ENCODE measurements around the gene HAUS8. TPM values are rescaled to one million over a fixed set of nuclear protein-coding genes. Genes with fewer than 3 reads are reported as not detected.

Gene HAUS8
- total and polyA plus RNA-seq, 2 of the 13 experiments (the other 11 are each of a cell fraction or from before 2014, with no cell fraction given) = 7.8 to 17.5 TPM

DNA sequence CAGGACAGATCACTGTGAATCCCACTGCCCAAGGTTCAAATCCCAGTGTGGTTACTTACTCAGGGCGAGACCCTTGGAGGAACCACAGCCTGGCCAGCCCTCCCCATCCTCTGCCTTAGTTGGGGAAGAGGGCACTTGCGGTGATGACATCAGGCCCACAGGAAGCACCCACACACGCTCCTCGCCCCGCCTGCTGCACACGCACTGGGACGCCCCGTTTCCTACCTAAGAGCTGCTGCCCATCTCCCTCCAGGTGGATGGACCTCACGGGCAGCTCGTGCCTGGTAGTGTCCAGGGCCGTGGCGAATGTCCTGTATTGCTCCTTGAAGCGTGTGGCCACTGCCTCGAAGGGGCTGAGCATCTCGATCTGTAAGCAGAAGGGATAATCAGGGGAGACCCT lies 19.6 kb downstream of the HAUS8 start:
- WGBS (ENCODE audit: low lambda C conversion rate) = over 99% methylated on average over 14 of the region's 15 CpGs
- no peaks in the 10 kb centered on the region for H3K4me1 ChIP-seq (ENCODE audit: insufficient read depth, low read length)
- H3K27ac ChIP-seq (ENCODE audit: extremely low read length, insufficient read depth, low read length) = no peak overlapping the region
- H4K20me1 ChIP-seq (ENCODE audit: insufficient read depth, low read length) = no peaks in the 10 kb centered on the region
- FAIRE-seq = no peak
- H3K9me3 ChIP-seq (ENCODE audit: low read length) = no peaks in the 10 kb centered on the region
- ChIA-PET POLR2A (no interaction called here), CTCF (ENCODE audit: low intra/inter-chr PET ratio, low total read pairs) (no interaction called here)
- TF ChIP-seq ZBTB8A (CRISPR knock-in tag; IDR thresholded peaks at IDR 0.05; ENCODE audit: borderline replicate concordance, low read depth) = no peak
- TF ChIP-seq, protein P1, sequence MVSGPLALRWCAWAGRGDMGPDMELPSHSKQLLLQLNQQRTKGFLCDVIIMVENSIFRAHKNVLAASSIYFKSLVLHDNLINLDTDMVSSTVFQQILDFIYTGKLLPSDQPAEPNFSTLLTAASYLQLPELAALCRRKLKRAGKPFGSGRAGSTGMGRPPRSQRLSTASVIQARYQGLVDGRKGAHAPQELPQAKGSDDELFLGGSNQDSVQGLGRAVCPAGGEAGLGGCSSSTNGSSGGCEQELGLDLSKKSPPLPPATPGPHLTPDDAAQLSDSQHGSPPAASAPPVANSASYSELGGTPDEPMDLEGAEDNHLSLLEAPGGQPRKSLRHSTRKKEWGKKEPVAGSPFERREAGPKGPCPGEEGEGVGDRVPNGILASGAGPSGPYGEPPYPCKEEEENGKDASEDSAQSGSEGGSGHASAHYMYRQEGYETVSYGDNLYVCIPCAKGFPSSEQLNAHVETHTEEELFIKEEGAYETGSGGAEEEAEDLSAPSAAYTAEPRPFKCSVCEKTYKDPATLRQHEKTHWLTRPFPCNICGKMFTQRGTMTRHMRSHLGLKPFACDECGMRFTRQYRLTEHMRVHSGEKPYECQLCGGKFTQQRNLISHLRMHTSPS (CRISPR knock-in tag; IDR thresholded peaks at IDR 0.05; ENCODE audit: low read depth) = no peak
- TF ChIP-seq SYNCRIP (IDR thresholded peaks at IDR 0.05; ENCODE audit: insufficient read depth, low read depth, low read length) = no peak
- no peak for TF ChIP-seq MLLT10 (CRISPR knock-in tag; IDR thresholded peaks at IDR 0.05)
- intact Hi-C loops (cut with micrococcal nuclease; ENCODE audit: unreplicated experiment) = no loop called here
- BruUV-seq (replicated peaks) = no TSS peak
- no peaks in the 10 kb centered on the region for H3K79me2 ChIP-seq (ENCODE audit: insufficient read depth, low read length)
- H3K36me3 ChIP-seq (replicated peaks in 1 of 2; ENCODE audit: control insufficient read depth in 1 of 2, insufficient read depth in 2 of 2, low read length in 2 of 2) = peaks cover 29 to 63% of the 10 kb centered on the region in 2 experiments
- in situ Hi-C loops (cut with HindIII; ENCODE audit: extremely low pct_ligation_motif_present, low pct_unique_long_range_greater_than_20kb) = loop anchor here (10.0 kb wide), 1 partner anchor 281 kb away; no protein-coding TSS in a partner anchor
- no peak for DNase-seq (ENCODE audit: low spot score)
- H3K4me2 ChIP-seq (ENCODE audit: low read depth, low read length) = no peak overlapping the region
- H3K9ac ChIP-seq (ENCODE audit: insufficient read depth, low read depth, low read length) = no peak overlapping the region
- H2AFZ ChIP-seq (ENCODE audit: low read length) = no peak overlapping the region
- H3K27me3 ChIP-seq (ENCODE audit: control insufficient read depth in 1 of 2, insufficient read depth in 2 of 2, low read length in 2 of 2) = no peaks in the 10 kb centered on the region
- H3K4me3 ChIP-seq (replicated peaks in 1 of 3; ENCODE audit: insufficient read depth in 1 of 3, low read depth in 2 of 3, low read length in 3 of 3) = no peak overlapping the region
- ATAC-seq = no peak

DNA sequence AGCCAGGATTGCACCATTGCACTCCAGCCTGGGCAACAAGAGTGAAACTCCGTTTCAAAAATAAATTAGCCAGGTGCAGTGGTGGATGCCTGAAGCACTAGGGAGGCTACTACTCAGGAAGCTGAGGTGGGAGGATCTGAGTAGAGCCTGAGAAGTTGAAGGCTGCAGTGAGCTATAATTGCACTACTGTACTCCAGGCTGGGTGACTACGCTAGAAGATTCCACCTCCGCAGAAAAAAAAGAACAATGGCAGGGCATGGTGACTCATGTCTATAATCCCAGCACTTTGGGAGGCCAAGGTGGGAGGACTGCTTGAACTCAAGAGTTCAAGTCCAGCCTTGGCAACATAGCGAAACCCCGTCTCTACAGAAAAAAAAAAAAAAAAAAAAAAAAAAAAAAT lies 20.5 kb downstream of the HAUS8 start:
- CTCF ChIA-PET (ENCODE audit: low intra/inter-chr PET ratio, low total read pairs) = no interaction called here
- ATAC-seq (no peak), FAIRE-seq (no peak), DNase-seq (ENCODE audit: low spot score) (no peak)
- H3K79me2 ChIP-seq (ENCODE audit: insufficient read depth, low read length) = no peaks in the 10 kb centered on the region
- H3K27me3 ChIP-seq (ENCODE audit: control insufficient read depth in 1 of 2, insufficient read depth in 2 of 2, low read length in 2 of 2) = no peaks in the 10 kb centered on the region
- no peak overlapping the region for H3K4me2 ChIP-seq (ENCODE audit: low read depth, low read length)
- no peak overlapping the region for H3K27ac ChIP-seq (ENCODE audit: extremely low read length, insufficient read depth, low read length)
- no peak overlapping the region for H2AFZ ChIP-seq (ENCODE audit: low read length)
- no peak for TF ChIP-seq JUNB (CRISPR knock-in tag; IDR thresholded peaks at IDR 0.05; ENCODE audit: borderline replicate concordance)
- TF ChIP-seq HOXA3 (CRISPR knock-in tag; IDR thresholded peaks at IDR 0.05) = no peak
- TF ChIP-seq EEA1 (CRISPR knock-in tag; IDR thresholded peaks at IDR 0.05; ENCODE audit: borderline replicate concordance) = no peak
- no peak for TF ChIP-seq RBM39 (IDR thresholded peaks at IDR 0.05; ENCODE audit: low read depth, low read length, poor library complexity, severe bottlenecking)
- TF ChIP-seq NBN (conservative IDR thresholded peaks at IDR 0.05) = no peak
- no peak for TF ChIP-seq CHCHD3 (CRISPR knock-in tag; IDR thresholded peaks at IDR 0.05)
- TF ChIP-seq NFKBIZ (CRISPR knock-in tag; IDR thresholded peaks at IDR 0.05) = no peak
- TF ChIP-seq ZNF282 (IDR thresholded peaks at IDR 0.05; ENCODE audit: partially characterized antibody) = no peak
- no peak for TF ChIP-seq SMARCC2 (IDR thresholded peaks at IDR 0.05)
- no peak for TF ChIP-seq RAD51 (IDR thresholded peaks at IDR 0.05; ENCODE audit: borderline replicate concordance)
- no peak for TF ChIP-seq ZNF256 (CRISPR knock-in tag; conservative IDR thresholded peaks at IDR 0.05)
- no TSS peak for BruUV-seq (replicated peaks)
- WGBS (ENCODE audit: low lambda C conversion rate) = 98% methylated on average over 5 of the region's 5 CpGs
- H4K20me1 ChIP-seq (ENCODE audit: insufficient read depth, low read length) = no peaks in the 10 kb centered on the region
- intact Hi-C loops (cut with micrococcal nuclease; ENCODE audit: unreplicated experiment) (loop anchor here (5.0 kb wide), 1 partner anchor 282 kb away; no protein-coding TSS in a partner anchor), in situ Hi-C loops (cut with HindIII; ENCODE audit: extremely low pct_ligation_motif_present, low pct_unique_long_range_greater_than_20kb) (loop anchor here (10.0 kb wide), 1 partner anchor 280 kb away; no protein-coding TSS in a partner anchor)
- H3K36me3 ChIP-seq (replicated peaks in 1 of 2; ENCODE audit: control insufficient read depth in 1 of 2, insufficient read depth in 2 of 2, low read length in 2 of 2) = peaks cover 29 to 64% of the 10 kb centered on the region in 2 experiments
- H3K9ac ChIP-seq (ENCODE audit: insufficient read depth, low read depth, low read length) = no peak overlapping the region
- POLR2A ChIA-PET = no interaction called here
- no peak overlapping the region for H3K4me3 ChIP-seq (replicated peaks in 1 of 3; ENCODE audit: insufficient read depth in 1 of 3, low read depth in 2 of 3, low read length in 3 of 3)
- no peaks in the 10 kb centered on the region for H3K4me1 ChIP-seq (ENCODE audit: insufficient read depth, low read length)
- H3K9me3 ChIP-seq (ENCODE audit: low read length) = no peaks in the 10 kb centered on the region

Data from HepG2 (cell line).